Kidney (tissue), 14 donors: ENCODE measurements around the gene DNLZ. TPM values are rescaled to one million over a fixed set of nuclear protein-coding genes. Genes with fewer than 3 reads are reported as not detected.
"Not testable (repeated sequence)": the region's sequence is repeated elsewhere in the genome, so short reads cannot be mapped to it uniquely, and the experiment has no call there.

Experiments
- DNase-seq, 5 donors: peaks; one replicate each; pipeline ENCODE4 v3.0.0-alpha.2; 2013 to 2020
- FAIRE-seq: peaks from 2 replicates; lab custom pipeline; 2012; peaks lifted over from hg19 to GRCh38; lab: Jason Lieb, UNC
- H3K27ac ChIP-seq, 2 donors: one replicate each; pipeline ENCODE4 v1.7.0; 2013; ENCODE audit warnings: low read depth in 2 of 2, low read length in 2 of 2, inconsistent platforms in 1 of 2
- H3K27me3 ChIP-seq: one replicate; pipeline ENCODE4 v1.7.1; 2013; ENCODE audit warnings: low read length, inconsistent platforms; ENCODE audit not compliant: control insufficient read depth, insufficient read depth
- H3K36me3 ChIP-seq, 3 donors: one replicate each; pipeline versions ENCODE4 v1.7.0 to v1.7.1; 2013; ENCODE audit warnings: low read length in 3 of 3, control low read depth in 1 of 3, inconsistent platforms in 1 of 3; ENCODE audit not compliant: insufficient read depth in 3 of 3, control insufficient read depth in 2 of 3
- H3K4me1 ChIP-seq, 3 donors: one replicate each; pipeline versions ENCODE4 v1.7.0 to v1.7.1; 2013; ENCODE audit warnings: low read length in 3 of 3, inconsistent platforms in 1 of 3, low read depth in 1 of 3; ENCODE audit not compliant: control insufficient read depth in 2 of 3, insufficient read depth in 2 of 3
- H3K4me3 ChIP-seq, 3 donors: one replicate each; pipeline versions ENCODE4 v1.7.0 to v1.8.1; 2013; ENCODE audit warnings: low read length in 3 of 3, control low read depth in 1 of 3, inconsistent platforms in 1 of 3
- H3K9ac ChIP-seq, 3 donors: one replicate each; pipeline versions ENCODE4 v1.7.0 to v1.7.1; 2013; ENCODE audit warnings: low read length in 3 of 3, control low read depth in 1 of 3, inconsistent platforms in 1 of 3
- H3K9me3 ChIP-seq, 3 donors: one replicate each; pipeline versions ENCODE4 v1.7.0 to v1.7.1; 2013; ENCODE audit warnings: low read length in 3 of 3, control low read depth in 1 of 3, inconsistent platforms in 1 of 3; ENCODE audit not compliant: control insufficient read depth in 2 of 3, insufficient read depth in 1 of 3
- CTCF ChIP-seq: IDR thresholded peaks from 3 replicates; pipeline ENCODE4 v1.5.1; 2012; ENCODE audit warnings: mild to moderate bottlenecking, moderate library complexity, borderline replicate concordance; ENCODE audit not compliant: insufficient read depth; ENCODE audit errors: extremely low read depth
- intact Hi-C: fragments of 100-400 bp; cut with DNase I; formaldehyde crosslinking; loops from one replicate; pipeline ENCODE4 v1.11.1; 2022
- polyA plus RNA-seq: library from polyadenylated mRNA; stranded (reverse); fragments of 350-450 nt; fragmentation: Illumina TruSeq; extraction: RNeasy Lipid Tissue Mini Kit (QIAGEN cat#74804); gene quantifications from one replicate; pipeline ENCODE4 v1.2.3, GENCODE V29; 2014; ENCODE audit warnings: low read depth, low replicate concordance; ENCODE audit not compliant: insufficient read depth
- total RNA-seq: library from RNA; stranded (reverse); fragmentation: NEBNext Ultra II Directional; extraction: Animal tissue kit (Norgen Biotek cat#: 25700); gene quantifications from one replicate; pipeline ENCODE4 v1.2.1, GENCODE V29; 2021
- donor health status: control.
- donor health status: control.
- donor health status: control.
- donor health status: control.
- donor health status: control.
- donor health status: DM: yes; HTN: yes; CAD: no.
- donor health status: Normal renal cell carcinoma (clear cell type).

DNLZ gene
- total and polyA plus RNA-seq, 2 donors from 2014 or later, result 22.1 to 30.4 TPM

DNA sequence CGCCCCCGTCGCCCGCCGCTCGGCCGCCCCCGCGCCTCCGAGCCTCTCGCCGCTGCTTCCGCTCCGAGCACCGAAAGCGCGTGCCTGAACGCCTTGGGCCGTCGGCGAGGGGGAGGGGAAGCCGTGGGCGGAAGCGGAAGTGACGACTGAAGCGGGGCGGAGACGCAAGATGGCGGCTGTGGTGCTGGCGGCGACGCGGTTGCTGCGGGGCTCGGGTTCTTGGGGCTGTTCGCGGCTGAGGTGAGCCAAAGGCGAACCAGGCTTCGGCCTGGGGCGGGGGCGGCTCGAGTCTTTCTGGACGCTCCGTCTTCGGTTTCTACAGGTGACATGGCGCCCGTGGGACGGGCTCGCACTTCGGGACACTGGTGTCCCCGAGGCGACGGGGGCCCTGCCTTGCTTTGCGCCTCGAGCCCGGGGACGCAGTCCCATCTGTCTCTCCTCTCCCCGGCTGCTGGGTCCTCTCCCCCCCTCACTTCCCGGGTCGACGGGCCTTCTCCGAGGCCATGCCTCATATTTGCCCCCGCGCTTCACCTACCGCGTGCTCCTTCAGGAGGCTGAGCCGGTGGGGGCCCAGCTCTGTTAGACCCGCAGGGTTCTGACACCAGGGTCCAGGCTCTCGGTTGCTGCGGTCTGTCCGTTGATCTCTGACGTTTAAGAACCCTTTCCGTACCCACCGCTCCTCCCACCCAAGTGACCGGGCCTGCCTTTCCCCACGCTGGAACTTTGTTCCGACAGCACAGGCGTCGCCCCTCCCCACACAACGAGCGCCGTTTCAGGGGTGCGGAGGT, 47.1 kb upstream of the DNLZ start, which contains the start of the genes ENTR1 and PMPCA:
Gene ENTR1, minus strand, starts transcription at position 115 of the 788 bp plus-strand sequence. CDS start 217 bp downstream, outside the sequence.
Gene PMPCA, plus strand, starts transcription at position 159 of the 788 bp plus-strand sequence. Its CDS starts 11 bp downstream, at position 170.
- Histone ChIP-seq H3K9me3 (no peaks in the 10 kb centered on the region), H3K4me3 (peak within 1 kb of the TSS; percentile 78 to 90 (median 81)), H3K36me3 (peaks cover 3 to 35% (median 22%) of the 10 kb centered on the region in 3 donors), H3K27me3 (no peaks in the 10 kb centered on the region), H3K27ac (peak within 1 kb of the TSS in 1 of 2 donors; percentile 40), H3K9ac (peak within 1 kb of the TSS; percentile 48 to 84 (median 50)), H3K4me1 (peaks cover 0 to 19% (median 7%) of the 10 kb centered on the region in 3 donors)
- DNase-seq (peak; percentile 92 to 97 (median 94)), FAIRE-seq (no peak)
- TF ChIP-seq CTCF, result no peak
- intact Hi-C loops, result no loop called here

- intact Hi-C loops, result no loop called here
- H3K4me1 ChIP-seq, result peaks cover 0 to 19% (median 7%) of the 10 kb centered on the region in 3 donors
- no peak overlapping the region for H3K27ac ChIP-seq
- peak overlapping the region; percentile 36 to 65 (median 55) for H3K4me3 ChIP-seq
- DNase-seq (peak in 4 of 5 donors; percentile 18 to 70 (median 44)), FAIRE-seq (no peak)
- H3K9ac ChIP-seq, result peak overlapping the region in 2 of 3 donors; percentile 48 to 58
- TF ChIP-seq CTCF, result no peak
- peaks cover 3 to 34% (median 18%) of the 10 kb centered on the region in 3 donors for H3K36me3 ChIP-seq
- no peaks in the 10 kb centered on the region for H3K9me3 ChIP-seq
- no peaks in the 10 kb centered on the region for H3K27me3 ChIP-seq
Observed at GRCh38 chr9:136409557-136410455, 46.3 kb upstream of the DNLZ start.

DNA sequence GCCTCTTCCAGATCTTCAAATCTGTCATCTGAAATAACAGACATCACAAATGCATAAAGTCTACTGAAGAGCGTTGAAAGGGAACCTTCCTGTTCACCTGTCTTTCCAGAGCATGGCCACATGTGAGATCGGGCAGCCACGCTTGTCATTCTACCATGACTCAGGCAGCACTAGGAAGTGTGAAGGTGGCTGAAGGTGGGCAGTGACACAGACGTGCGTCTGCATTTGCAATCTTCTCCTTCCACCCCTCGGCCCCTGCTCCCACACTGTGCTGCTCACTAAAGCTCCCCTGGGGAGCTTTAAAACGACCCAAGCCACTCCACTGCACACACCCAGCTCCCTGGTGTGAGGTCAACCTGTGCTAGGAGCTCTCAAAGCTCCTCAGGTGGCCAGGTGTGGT, 44.4 kb upstream of the DNLZ start:
- no peak for TF ChIP-seq CTCF
- intact Hi-C loops, result no loop called here

GRCh38 chr9:136407061-136407460, 43.5 kb upstream of the DNLZ start:
- H3K4me3 ChIP-seq, intact Hi-C loops, DNase-seq, FAIRE-seq, H3K9ac ChIP-seq, H3K9me3 ChIP-seq, H3K27me3 ChIP-seq, H3K27ac ChIP-seq: not testable (repeated sequence)
- peaks cover 0 to 18% (median 7%) of the 10 kb centered on the region in 3 donors for H3K4me1 ChIP-seq
- H3K36me3 ChIP-seq, result peaks cover under 1 to 11% (median 9%) of the 10 kb centered on the region in 3 donors

More for the DNA sequence above, 44.4 kb upstream of the DNLZ start:
- Histone ChIP-seq H3K9ac (no peak overlapping the region), H3K36me3 (peaks cover 3 to 20% (median 12%) of the 10 kb centered on the region in 3 donors), H3K27me3 (no peaks in the 10 kb centered on the region), H3K4me3 (no peak overlapping the region), H3K27ac (no peak overlapping the region), H3K9me3 (no peaks in the 10 kb centered on the region), H3K4me1 (peaks cover 0 to 19% (median 7%) of the 10 kb centered on the region in 3 donors)
- FAIRE-seq, result no peak
- DNase-seq, result no peak

- DNase-seq, intact Hi-C loops, FAIRE-seq: not testable (repeated sequence)
Observed at GRCh38 chr9:136405904-136406303, 42.4 kb upstream of the DNLZ start.

More at GRCh38 chr9:136405904-136406303, 42.4 kb upstream of the DNLZ start:
- not testable (repeated sequence) for H3K9me3 ChIP-seq, H3K4me3 ChIP-seq, H3K9ac ChIP-seq, H3K27ac ChIP-seq, H3K4me1 ChIP-seq, H3K27me3 ChIP-seq
- peaks cover 0 to 10% (median 8%) of the 10 kb centered on the region in 3 donors for H3K36me3 ChIP-seq
